Right cardiac atrium (tissue), 5 donors: Measurements from ENCODE around the gene MORN2. TPM values are rescaled to one million over a fixed set of nuclear protein-coding genes. Genes with fewer than 3 reads are reported as not detected.

Experiments used
- ATAC-seq, 2 donors: fragments of 200-7000 bp; cut with Tn5 transposase; one replicate each; pipeline versions ENCODE4 v1.8.0 to v1.9.1; 2020; ENCODE audit warnings: moderate library complexity in 2 of 2, mild to moderate bottlenecking in 1 of 2
- DNase-seq, 3 donors: peaks; one replicate each; pipeline ENCODE4 v3.0.0-alpha.2; 2020
- H3K27ac ChIP-seq: one replicate; pipeline ENCODE4 v1.5.1; 2013; ENCODE audit warnings: mild to moderate bottlenecking, low read length, control low read depth, moderate library complexity
- H3K27me3 ChIP-seq: one replicate; pipeline ENCODE4 v1.6.1; 2013; ENCODE audit not compliant: control insufficient read depth, insufficient read depth
- H3K4me1 ChIP-seq: one replicate; pipeline ENCODE4 v1.6.1; 2013; ENCODE audit warnings: low read length; ENCODE audit not compliant: control insufficient read depth, insufficient read depth
- H3K4me3 ChIP-seq: one replicate; pipeline ENCODE4 v1.5.1; 2013; ENCODE audit warnings: low read length, control low read depth
- H3K9me3 ChIP-seq: one replicate; pipeline ENCODE4 v1.6.1; 2013; ENCODE audit warnings: low read length; ENCODE audit not compliant: control insufficient read depth
- WGBS: extraction: QIAGEN DNeasy Blood & Tissue Kit; methylation state at CpG from one replicate; pipeline ENCODE4 v1.1.7; 2013; 5-methylcytosine and 5-hydroxymethylcytosine counted together
- intact Hi-C, 4 donors: fragments of 100-400 bp; cut with DNase I; formaldehyde crosslinking; loops; one replicate each; pipeline versions ENCODE4 v1.11.0 to v1.14.0; 2022 to 2023
- polyA plus RNA-seq: library from polyadenylated mRNA; stranded (reverse); fragments of 200-250 nt; gene quantifications from one replicate; pipeline ENCODE4 v1.2.3, GENCODE V29; 2013
- total RNA-seq, 4 donors: library from RNA; stranded (reverse); fragmentation: NEBNext Ultra II Directional; extraction: Animal tissue kit (Norgen Biotek cat#: 25700); gene quantifications; one replicate each; pipeline ENCODE4 v1.2.1, GENCODE V29; 2021
- donor health status: healthy with polysubstance abuse.
- donor health status: DM: no; HTN: yes; CAD: no.
- donor health status: DM: no; HTN: no; CAD: no.
- donor health status: DM: no; HTN: yes; CAD: no; lungs with severe emphysema.
- donor health status: DM: yes; HTN: yes; CAD: no.

The MORN2 gene
- total and polyA plus RNA-seq, 5 donors: 18.5 to 50.5 (median 20.5) TPM

- DNase-seq (no peak), ATAC-seq (no peak)
- no peaks in the 10 kb centered on the region for H3K9me3 ChIP-seq
- H3K27ac ChIP-seq: no peak within 1 kb of the TSS
- intact Hi-C loops: no loop called here
- WGBS: 76% methylated on average over 3 of the region's 3 CpGs
- no peak within 1 kb of the TSS for H3K4me3 ChIP-seq
- H3K4me1 ChIP-seq: no peaks in the 10 kb centered on the region
- no peaks in the 10 kb centered on the region for H3K27me3 ChIP-seq
These were observed 13.8 kb downstream of the MORN2 start, which contains the start of gene ARHGEF33 for GRCh38 chr2:38889575-38889974. ARHGEF33 (plus strand) TSS chr2:38889875; CDS start chr2:38919448, 29,573 bp downstream.

GRCh38 chr2:38892819-38893218, 17.0 kb downstream of the MORN2 start:
- intact Hi-C loops: no loop called here
- DNase-seq (no peak), ATAC-seq (no peak)
- Histone ChIP-seq H3K4me1 (no peaks in the 10 kb centered on the region), H3K9me3 (no peaks in the 10 kb centered on the region), H3K27ac (no peak overlapping the region), H3K4me3 (no peak overlapping the region), H3K27me3 (no peaks in the 10 kb centered on the region)

GRCh38 chr2:38898256-38898655, 22.5 kb downstream of the MORN2 start:
- no peaks in the 10 kb centered on the region for H3K4me1 ChIP-seq
- ATAC-seq (no peak), DNase-seq (no peak)
- intact Hi-C loops: no loop called here
- H3K9me3 ChIP-seq: no peaks in the 10 kb centered on the region
- H3K27ac ChIP-seq: no peak overlapping the region
- no peak overlapping the region for H3K4me3 ChIP-seq
- WGBS: 85% methylated on average over 5 of the region's 5 CpGs
- no peaks in the 10 kb centered on the region for H3K27me3 ChIP-seq

GRCh38 chr2:38900726-38901125, 24.9 kb downstream of the MORN2 start:
- intact Hi-C loops: no loop called here
- Histone ChIP-seq H3K4me1 (no peaks in the 10 kb centered on the region), H3K27ac (no peak overlapping the region), H3K27me3 (no peaks in the 10 kb centered on the region), H3K4me3 (no peak overlapping the region), H3K9me3 (no peaks in the 10 kb centered on the region)
- ATAC-seq (no peak), DNase-seq (no peak)
- WGBS: 60% methylated on average over 1 of the region's 1 CpG

DNA sequence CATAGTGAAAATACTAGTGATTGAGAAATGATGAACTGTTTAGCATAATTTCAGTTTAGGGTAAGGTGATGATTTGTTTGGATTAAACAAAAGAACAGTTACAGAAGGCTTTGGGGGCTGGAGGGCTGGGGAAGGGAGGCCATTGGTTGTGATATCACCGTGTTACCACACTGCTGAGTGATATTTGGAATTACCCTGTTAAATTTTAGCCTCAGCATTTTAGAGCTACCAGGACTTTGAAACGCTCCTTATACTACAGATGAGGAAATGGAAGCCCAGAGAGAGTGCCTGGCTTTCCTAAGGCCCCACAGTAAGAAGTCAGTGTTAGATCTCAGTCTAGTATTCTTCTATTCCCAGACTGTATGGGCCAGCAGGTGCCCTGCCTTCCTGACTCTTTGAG, 29.5 kb downstream of the MORN2 start:
- ATAC-seq (no peak), DNase-seq (no peak)
- intact Hi-C loops: no loop called here
- Histone ChIP-seq H3K4me1 (peaks cover 1% of the 10 kb centered on the region), H3K27ac (no peak overlapping the region), H3K27me3 (no peaks in the 10 kb centered on the region), H3K9me3 (no peaks in the 10 kb centered on the region), H3K4me3 (no peak overlapping the region)
- WGBS: 78% methylated on average over 2 of the region's 2 CpGs

DNA sequence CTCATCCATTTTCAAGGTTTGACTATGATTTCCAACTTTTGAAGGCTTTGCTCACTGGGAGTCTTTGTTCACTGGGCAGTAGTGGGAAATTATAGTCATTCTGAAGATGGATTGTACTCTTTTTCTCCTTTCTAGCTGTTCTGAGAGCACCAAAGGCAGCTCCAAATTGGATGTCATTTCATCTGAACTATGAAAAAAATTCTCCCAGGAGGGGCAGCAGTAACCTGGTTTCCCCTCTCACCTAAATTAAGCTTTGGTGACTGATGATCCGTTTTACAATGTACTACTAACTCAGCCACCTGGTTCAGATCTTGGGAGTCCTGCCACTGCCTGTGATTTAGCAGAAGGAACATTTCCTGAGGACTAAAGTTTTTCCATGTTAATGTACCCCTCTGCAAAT, 31.5 kb downstream of the MORN2 start:
- no peak for ATAC-seq
- Histone ChIP-seq H3K4me3 (no peak overlapping the region), H3K27ac (no peak overlapping the region), H3K9me3 (no peaks in the 10 kb centered on the region), H3K4me1 (peaks cover 1% of the 10 kb centered on the region), H3K27me3 (no peaks in the 10 kb centered on the region)
- 72% methylated on average over 1 of the region's 1 CpG for WGBS
- intact Hi-C loops: no loop called here
- no peak for DNase-seq

DNA sequence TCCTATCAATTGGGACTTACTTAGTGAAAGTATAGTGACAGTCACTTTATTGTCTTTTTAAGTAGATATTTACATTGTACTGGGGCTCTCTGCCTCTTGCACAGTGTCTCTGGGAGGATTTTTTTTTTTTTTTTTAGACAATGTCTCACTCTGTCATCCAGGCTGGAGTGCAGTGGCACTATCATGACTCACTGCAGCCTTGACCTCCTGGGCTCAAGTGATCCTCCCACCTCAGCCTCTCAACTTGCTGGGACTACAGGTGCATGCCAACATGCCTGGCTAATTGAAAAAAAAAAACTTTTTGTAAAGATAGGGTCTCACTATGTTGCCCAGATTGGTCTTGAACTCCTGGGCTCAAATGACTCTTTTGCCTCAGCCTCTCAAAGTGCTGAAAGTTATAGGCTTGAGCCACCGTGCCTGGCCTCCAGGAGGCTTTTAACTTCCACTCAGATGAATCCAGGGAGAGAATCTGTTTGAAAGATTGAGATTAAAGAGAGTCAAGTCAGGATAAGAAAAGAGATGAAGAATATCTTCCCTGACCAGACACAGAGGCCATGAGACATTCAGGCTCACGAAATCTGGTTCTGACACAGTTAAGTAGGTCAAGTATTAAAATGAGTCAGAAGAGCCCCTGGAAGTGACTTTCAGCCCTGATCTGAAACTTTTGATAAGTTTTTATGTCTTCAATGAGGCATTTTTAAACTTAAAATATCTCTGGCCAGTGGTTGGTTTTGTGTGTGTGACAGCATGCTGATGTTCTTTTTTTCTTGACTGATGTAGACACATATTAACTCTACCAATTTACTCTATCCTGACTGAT, 32.2 kb downstream of the MORN2 start:
- ATAC-seq (no peak), DNase-seq (no peak)
- intact Hi-C loops: no loop called here
- peaks cover 1% of the 10 kb centered on the region for H3K4me1 ChIP-seq
- no peaks in the 10 kb centered on the region for H3K9me3 ChIP-seq
- no peak overlapping the region for H3K4me3 ChIP-seq
- H3K27ac ChIP-seq: no peak overlapping the region
- 73% methylated on average over 2 of the region's 2 CpGs for WGBS
- no peaks in the 10 kb centered on the region for H3K27me3 ChIP-seq

DNA sequence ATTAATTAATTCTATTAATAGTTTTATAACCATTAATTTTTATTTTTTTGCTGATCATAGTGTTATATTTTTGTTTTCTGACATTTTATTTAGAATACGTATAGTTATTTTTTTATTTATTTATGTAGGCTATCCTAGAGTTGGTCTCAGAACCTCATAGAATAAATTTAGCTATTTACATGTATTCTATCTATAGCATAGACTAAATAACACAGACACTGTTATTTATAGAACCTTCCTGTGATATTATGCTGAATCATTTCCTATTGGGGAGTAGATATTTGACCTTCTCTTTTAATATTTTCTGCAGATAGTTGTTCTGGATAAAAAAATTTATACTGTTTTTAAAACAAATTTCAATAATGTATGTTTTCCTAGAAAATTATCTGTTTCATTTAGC, 34.1 kb downstream of the MORN2 start:
- peaks cover 1% of the 10 kb centered on the region for H3K4me1 ChIP-seq
- DNase-seq: no peak
- WGBS: 90% methylated on average over 1 of the region's 1 CpG
- H3K4me3 ChIP-seq: no peak overlapping the region
- H3K27ac ChIP-seq: no peak overlapping the region
- H3K9me3 ChIP-seq: no peaks in the 10 kb centered on the region
- no peaks in the 10 kb centered on the region for H3K27me3 ChIP-seq
- intact Hi-C loops: no loop called here
- ATAC-seq: no peak

- 83% methylated on average over 1 of the region's 1 CpG for WGBS
- Histone ChIP-seq H3K4me3 (no peak overlapping the region), H3K4me1 (peaks cover 1% of the 10 kb centered on the region), H3K27me3 (no peaks in the 10 kb centered on the region), H3K9me3 (no peaks in the 10 kb centered on the region), H3K27ac (no peak overlapping the region)
- intact Hi-C loops: no loop called here
- DNase-seq (no peak), ATAC-seq (no peak)
These were observed 35.4 kb downstream of the MORN2 start for GRCh38 chr2:38911191-38911590.

DNA sequence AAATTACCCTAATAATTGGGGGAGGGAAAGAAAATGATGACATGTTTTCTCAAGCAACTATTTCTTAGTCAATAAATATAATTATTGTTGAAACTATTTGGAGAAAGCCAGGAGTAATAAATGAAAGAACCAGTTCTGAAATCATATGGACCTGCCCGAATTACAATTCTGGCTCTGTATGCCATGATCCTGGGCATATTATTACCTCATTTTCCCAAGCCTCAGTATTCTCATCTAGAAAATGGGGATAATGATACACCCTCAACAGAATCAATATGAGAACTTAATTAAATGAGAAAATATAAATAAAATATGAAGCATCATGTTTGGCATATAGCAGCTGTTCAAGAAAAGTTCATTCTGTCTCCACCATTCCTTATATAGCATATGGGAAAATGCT, 36.8 kb downstream of the MORN2 start:
- H3K9me3 ChIP-seq: no peaks in the 10 kb centered on the region
- DNase-seq: no peak
- H3K4me3 ChIP-seq: no peak overlapping the region
- WGBS: 97% methylated on average over 1 of the region's 1 CpG
- ATAC-seq: no peak
- no peaks in the 10 kb centered on the region for H3K27me3 ChIP-seq
- intact Hi-C loops: no loop called here
- peaks cover 1% of the 10 kb centered on the region for H3K4me1 ChIP-seq
- no peak overlapping the region for H3K27ac ChIP-seq

DNA sequence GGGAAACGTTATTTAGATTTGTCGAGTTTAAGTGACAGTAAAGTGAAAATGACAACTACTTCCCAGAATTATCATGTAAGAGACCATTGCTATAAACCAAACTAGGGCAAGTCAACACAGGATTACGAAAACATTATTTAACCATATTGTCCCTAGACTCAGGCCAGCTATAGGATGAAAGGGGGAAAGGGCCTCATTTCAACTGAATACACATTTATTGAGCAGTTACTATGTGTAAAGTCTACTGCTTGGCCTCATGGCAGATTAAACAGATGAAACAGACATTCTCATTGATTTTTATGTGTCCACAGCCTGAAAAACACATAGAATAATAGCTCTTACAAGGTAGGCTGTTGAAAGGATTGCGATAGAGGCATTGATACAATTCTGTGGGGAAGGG, 46.6 kb downstream of the MORN2 start:
- Histone ChIP-seq H3K4me1 (no peaks in the 10 kb centered on the region), H3K4me3 (no peak overlapping the region), H3K9me3 (no peaks in the 10 kb centered on the region), H3K27me3 (no peaks in the 10 kb centered on the region), H3K27ac (no peak overlapping the region)
- intact Hi-C loops: no loop called here
- DNase-seq (no peak), ATAC-seq (no peak)
- 91% methylated on average over 4 of the region's 4 CpGs for WGBS

DNA sequence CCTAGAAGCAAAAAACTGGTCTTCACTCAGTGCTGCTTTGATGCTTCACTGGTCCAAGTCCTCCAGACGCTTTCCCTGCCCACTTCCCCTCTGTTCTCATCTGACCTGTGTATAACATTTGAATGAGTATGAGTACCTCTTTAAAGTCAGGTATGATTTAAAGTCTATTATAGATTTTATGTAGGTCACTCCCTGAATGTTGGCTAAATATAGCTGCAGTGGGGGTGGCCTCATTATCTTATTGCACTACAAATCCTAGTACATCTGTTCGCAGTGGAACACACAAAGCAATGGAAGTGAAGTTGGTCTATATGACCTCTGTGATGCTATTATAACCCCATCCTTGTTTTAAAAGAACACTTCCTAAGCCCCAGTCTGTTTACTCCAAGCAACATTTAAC, 47.1 kb downstream of the MORN2 start:
- no peak overlapping the region for H3K4me3 ChIP-seq
- DNase-seq: no peak

More for the DNA sequence above, 47.1 kb downstream of the MORN2 start:
- 79% methylated on average over 2 of the region's 2 CpGs for WGBS
- no peak overlapping the region for H3K27ac ChIP-seq
- ATAC-seq: no peak
- no peaks in the 10 kb centered on the region for H3K4me1 ChIP-seq
- H3K27me3 ChIP-seq: no peaks in the 10 kb centered on the region
- no peaks in the 10 kb centered on the region for H3K9me3 ChIP-seq
- intact Hi-C loops: no loop called here
